GM23338 (cell line): Measurements from ENCODE around the gene GPC2.

Experiments
- CREB1 ChIP-seq: fragments of 250-450 bp; sonication (Bioruptor Pico); IDR thresholded peaks from 2 replicates; pipeline ENCODE4 v1.5.0; 2020; ENCODE audit warnings: low read depth, mild to moderate bottlenecking, moderate library complexity
- CTCF ChIP-seq, 2 experiments: fragments of 200-600 bp in 1 of 2; sonication (generic) in 1 of 2; conservative IDR thresholded peaks; 2 replicates each; pipeline versions ENCODE4 v1.5.1 to v1.6.1; 2016 to 2017; ENCODE audit warnings: antibody characterized with exemption in 2 of 2, low read depth in 2 of 2, mild to moderate bottlenecking in 2 of 2, moderate library complexity in 1 of 2
- ETS1 ChIP-seq: IDR thresholded peaks from 2 replicates; pipeline ENCODE4 v1.6.1; 2016; ENCODE audit warnings: antibody characterized with exemption
- EZH2 ChIP-seq: fragments of 200-600 bp; sonication (generic); IDR thresholded peaks from one replicate; pipeline ENCODE4 v1.8.0; 2017; ENCODE audit warnings: antibody characterized with exemption, mild to moderate bottlenecking, low read depth; ENCODE audit not compliant: unreplicated experiment
- EZH2phosphoT487 ChIP-seq: fragments of 200-600 bp; sonication (generic); IDR thresholded peaks from one replicate; pipeline ENCODE4 v1.8.1; 2018; ENCODE audit warnings: antibody characterized with exemption; ENCODE audit not compliant: unreplicated experiment
- JUNB ChIP-seq: IDR thresholded peaks from one replicate; pipeline ENCODE4 v1.6.1; 2016; ENCODE audit warnings: antibody characterized with exemption; ENCODE audit not compliant: unreplicated experiment
- NANOG ChIP-seq: IDR thresholded peaks from 2 replicates; pipeline ENCODE4 v1.6.1; 2016; ENCODE audit warnings: antibody characterized with exemption, borderline replicate concordance
- POLR2AphosphoS5 ChIP-seq: IDR thresholded peaks from 2 replicates; pipeline ENCODE4 v1.6.1; 2016; ENCODE audit warnings: antibody characterized with exemption, low read depth
- STAT1 ChIP-seq: IDR thresholded peaks from one replicate; pipeline ENCODE4 v1.6.1; 2016; ENCODE audit warnings: antibody characterized with exemption; ENCODE audit not compliant: unreplicated experiment
- ZNF114 ChIP-seq: fragments of 250-450 bp; sonication (Bioruptor Pico); IDR thresholded peaks from 2 replicates; pipeline ENCODE4 v1.5.0; 2020; ENCODE audit warnings: mild to moderate bottlenecking, moderate library complexity
- ZNF331 ChIP-seq: fragments of 250-450 bp; sonication (Bioruptor Pico); IDR thresholded peaks from 2 replicates; pipeline ENCODE4 v1.5.0; 2020; ENCODE audit warnings: low read depth, mild to moderate bottlenecking, moderate library complexity
- TF ChIP-seq, protein P1 (sequence below): IDR thresholded peaks from one replicate; pipeline ENCODE4 v1.6.1; 2018; ENCODE audit warnings: antibody characterized with exemption; ENCODE audit not compliant: unreplicated experiment
- TF ChIP-seq, protein P2 (sequence below): fragments of 250-450 bp; sonication (Bioruptor Pico); IDR thresholded peaks from 2 replicates; pipeline ENCODE4 v1.5.0; 2020; ENCODE audit warnings: mild to moderate bottlenecking, moderate library complexity

- TF ChIP-seq CTCF (conservative IDR thresholded peaks at IDR 0.05; ENCODE audit: low read depth in 2 of 2), result no peak
- no peak for TF ChIP-seq EZH2
- TF ChIP-seq, protein P1, sequence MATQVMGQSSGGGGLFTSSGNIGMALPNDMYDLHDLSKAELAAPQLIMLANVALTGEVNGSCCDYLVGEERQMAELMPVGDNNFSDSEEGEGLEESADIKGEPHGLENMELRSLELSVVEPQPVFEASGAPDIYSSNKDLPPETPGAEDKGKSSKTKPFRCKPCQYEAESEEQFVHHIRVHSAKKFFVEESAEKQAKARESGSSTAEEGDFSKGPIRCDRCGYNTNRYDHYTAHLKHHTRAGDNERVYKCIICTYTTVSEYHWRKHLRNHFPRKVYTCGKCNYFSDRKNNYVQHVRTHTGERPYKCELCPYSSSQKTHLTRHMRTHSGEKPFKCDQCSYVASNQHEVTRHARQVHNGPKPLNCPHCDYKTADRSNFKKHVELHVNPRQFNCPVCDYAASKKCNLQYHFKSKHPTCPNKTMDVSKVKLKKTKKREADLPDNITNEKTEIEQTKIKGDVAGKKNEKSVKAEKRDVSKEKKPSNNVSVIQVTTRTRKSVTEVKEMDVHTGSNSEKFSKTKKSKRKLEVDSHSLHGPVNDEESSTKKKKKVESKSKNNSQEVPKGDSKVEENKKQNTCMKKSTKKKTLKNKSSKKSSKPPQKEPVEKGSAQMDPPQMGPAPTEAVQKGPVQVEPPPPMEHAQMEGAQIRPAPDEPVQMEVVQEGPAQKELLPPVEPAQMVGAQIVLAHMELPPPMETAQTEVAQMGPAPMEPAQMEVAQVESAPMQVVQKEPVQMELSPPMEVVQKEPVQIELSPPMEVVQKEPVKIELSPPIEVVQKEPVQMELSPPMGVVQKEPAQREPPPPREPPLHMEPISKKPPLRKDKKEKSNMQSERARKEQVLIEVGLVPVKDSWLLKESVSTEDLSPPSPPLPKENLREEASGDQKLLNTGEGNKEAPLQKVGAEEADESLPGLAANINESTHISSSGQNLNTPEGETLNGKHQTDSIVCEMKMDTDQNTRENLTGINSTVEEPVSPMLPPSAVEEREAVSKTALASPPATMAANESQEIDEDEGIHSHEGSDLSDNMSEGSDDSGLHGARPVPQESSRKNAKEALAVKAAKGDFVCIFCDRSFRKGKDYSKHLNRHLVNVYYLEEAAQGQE, result no peak
- TF ChIP-seq ZNF114 (CRISPR knock-in tag), result no peak
- TF ChIP-seq POLR2AphosphoS5, result no peak; the same call in 1 of the 2 replicates
- no peak for TF ChIP-seq JUNB
- TF ChIP-seq ETS1, result no peak
- TF ChIP-seq, protein P2, sequence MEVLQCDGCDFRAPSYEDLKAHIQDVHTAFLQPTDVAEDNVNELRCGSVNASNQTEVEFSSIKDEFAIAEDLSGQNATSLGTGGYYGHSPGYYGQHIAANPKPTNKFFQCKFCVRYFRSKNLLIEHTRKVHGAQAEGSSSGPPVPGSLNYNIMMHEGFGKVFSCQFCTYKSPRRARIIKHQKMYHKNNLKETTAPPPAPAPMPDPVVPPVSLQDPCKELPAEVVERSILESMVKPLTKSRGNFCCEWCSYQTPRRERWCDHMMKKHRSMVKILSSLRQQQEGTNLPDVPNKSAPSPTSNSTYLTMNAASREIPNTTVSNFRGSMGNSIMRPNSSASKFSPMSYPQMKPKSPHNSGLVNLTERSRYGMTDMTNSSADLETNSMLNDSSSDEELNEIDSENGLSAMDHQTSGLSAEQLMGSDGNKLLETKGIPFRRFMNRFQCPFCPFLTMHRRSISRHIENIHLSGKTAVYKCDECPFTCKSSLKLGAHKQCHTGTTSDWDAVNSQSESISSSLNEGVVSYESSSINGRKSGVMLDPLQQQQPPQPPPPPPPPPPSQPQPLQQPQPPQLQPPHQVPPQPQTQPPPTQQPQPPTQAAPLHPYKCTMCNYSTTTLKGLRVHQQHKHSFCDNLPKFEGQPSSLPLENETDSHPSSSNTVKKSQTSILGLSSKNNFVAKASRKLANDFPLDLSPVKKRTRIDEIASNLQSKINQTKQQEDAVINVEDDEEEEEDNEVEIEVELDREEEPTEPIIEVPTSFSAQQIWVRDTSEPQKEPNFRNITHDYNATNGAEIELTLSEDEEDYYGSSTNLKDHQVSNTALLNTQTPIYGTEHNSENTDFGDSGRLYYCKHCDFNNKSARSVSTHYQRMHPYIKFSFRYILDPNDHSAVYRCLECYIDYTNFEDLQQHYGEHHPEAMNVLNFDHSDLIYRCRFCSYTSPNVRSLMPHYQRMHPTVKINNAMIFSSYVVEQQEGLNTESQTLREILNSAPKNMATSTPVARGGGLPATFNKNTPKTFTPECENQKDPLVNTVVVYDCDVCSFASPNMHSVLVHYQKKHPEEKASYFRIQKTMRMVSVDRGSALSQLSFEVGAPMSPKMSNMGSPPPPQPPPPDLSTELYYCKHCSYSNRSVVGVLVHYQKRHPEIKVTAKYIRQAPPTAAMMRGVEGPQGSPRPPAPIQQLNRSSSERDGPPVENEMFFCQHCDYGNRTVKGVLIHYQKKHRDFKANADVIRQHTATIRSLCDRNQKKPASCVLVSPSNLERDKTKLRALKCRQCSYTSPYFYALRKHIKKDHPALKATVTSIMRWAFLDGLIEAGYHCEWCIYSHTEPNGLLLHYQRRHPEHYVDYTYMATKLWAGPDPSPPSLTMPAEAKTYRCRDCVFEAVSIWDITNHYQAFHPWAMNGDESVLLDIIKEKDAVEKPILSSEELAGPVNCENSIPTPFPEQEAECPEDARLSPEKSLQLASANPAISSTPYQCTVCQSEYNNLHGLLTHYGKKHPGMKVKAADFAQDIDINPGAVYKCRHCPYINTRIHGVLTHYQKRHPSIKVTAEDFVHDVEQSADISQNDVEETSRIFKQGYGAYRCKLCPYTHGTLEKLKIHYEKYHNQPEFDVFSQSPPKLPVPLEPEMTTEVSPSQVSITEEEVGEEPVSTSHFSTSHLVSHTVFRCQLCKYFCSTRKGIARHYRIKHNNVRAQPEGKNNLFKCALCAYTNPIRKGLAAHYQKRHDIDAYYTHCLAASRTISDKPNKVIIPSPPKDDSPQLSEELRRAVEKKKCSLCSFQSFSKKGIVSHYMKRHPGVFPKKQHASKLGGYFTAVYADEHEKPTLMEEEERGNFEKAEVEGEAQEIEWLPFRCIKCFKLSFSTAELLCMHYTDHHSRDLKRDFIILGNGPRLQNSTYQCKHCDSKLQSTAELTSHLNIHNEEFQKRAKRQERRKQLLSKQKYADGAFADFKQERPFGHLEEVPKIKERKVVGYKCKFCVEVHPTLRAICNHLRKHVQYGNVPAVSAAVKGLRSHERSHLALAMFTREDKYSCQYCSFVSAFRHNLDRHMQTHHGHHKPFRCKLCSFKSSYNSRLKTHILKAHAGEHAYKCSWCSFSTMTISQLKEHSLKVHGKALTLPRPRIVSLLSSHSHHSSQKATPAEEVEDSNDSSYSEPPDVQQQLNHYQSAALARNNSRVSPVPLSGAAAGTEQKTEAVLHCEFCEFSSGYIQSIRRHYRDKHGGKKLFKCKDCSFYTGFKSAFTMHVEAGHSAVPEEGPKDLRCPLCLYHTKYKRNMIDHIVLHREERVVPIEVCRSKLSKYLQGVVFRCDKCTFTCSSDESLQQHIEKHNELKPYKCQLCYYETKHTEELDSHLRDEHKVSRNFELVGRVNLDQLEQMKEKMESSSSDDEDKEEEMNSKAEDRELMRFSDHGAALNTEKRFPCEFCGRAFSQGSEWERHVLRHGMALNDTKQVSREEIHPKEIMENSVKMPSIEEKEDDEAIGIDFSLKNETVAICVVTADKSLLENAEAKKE (CRISPR knock-in tag), result no peak
- no peak for TF ChIP-seq CREB1 (CRISPR knock-in tag)
- no peak for TF ChIP-seq EZH2phosphoT487
- TF ChIP-seq NANOG, result no peak
- no peak for TF ChIP-seq ZNF331 (CRISPR knock-in tag)
- TF ChIP-seq STAT1, result no peak
Measured at GRCh38 chr7:100154651-100155491, 22.3 kb downstream of the GPC2 start.
